Fibroblast of pulmonary artery (primary cell): ENCODE results near the gene RGS14.

Source experiments
- DNase-seq: peaks from one replicate; pipeline ENCODE4 v3.0.0-alpha.2; 2010; ENCODE audit warnings: low read depth
- H3K4me3 ChIP-seq: replicated peaks from 2 replicates; pipeline ENCODE4 v1.5.1; 2011; ENCODE audit warnings: low read depth, mild to moderate bottlenecking, control low read depth, low read length, moderate library complexity
- CTCF ChIP-seq: IDR thresholded peaks from 2 replicates; pipeline ENCODE4 v1.5.1; 2011; ENCODE audit warnings: mild to moderate bottlenecking, control low read depth, low read length, inconsistent platforms; ENCODE audit errors: missing control alignments

The RGS14 gene

GRCh38 chr5:177399997-177400868, 42.5 kb downstream of the RGS14 start, which contains the start of gene PFN3:
Gene PFN3, minus strand, starts transcription at chr5:177400661. Its CDS starts 85 bp downstream, at chr5:177400576.
- no peak for TF ChIP-seq CTCF
- DNase-seq = peak; percentile 39
- H3K4me3 ChIP-seq = no peak within 1 kb of the TSS

DNA sequence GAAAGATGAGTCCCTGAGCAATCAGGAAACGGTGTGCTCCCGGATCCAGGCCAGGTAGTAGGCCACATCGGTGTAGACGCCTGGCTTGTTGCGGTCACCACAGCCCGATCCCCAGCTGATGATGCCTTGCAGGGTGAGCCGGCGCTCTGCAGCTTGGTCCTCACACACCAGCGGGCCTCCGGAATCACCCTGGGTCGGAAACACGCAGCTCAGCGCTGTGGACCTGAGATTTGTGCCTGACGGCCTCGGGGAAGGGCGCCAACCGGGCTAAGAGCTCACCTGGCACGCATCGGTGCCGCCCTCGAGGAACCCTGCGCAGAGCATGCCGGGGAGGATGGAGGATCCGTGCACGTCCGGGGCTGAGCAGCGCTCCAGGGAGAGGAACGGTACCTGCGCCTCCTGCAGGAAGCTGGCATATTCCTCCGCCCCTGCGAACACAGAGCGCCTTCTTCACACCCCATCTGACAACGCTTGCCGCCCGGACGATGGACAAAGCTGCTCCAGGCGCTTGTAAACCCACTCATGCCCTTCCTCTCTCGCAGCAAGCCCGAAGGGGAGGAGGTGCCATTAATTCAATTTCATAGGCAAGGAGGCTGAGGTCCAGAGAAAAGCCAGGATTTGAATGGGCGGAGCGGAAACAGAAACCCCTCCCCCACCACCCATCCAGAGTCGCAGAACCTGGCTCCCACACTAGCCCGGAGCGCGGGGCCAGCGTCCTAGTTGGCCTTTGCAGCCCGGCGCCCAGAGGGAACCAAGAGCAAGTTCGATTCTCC, 44.7 kb downstream of the RGS14 start:
- DNase-seq = peak; percentile 57
- H3K4me3 ChIP-seq = no peak overlapping the region

GRCh38 chr5:177403102-177403791, 45.5 kb downstream of the RGS14 start:
- DNase-seq = no peak
- H3K4me3 ChIP-seq = peak overlapping the region; percentile 56
- TF ChIP-seq CTCF = no peak

More for the DNA sequence above, 44.7 kb downstream of the RGS14 start:
- peak; percentile 47 for TF ChIP-seq CTCF

DNA sequence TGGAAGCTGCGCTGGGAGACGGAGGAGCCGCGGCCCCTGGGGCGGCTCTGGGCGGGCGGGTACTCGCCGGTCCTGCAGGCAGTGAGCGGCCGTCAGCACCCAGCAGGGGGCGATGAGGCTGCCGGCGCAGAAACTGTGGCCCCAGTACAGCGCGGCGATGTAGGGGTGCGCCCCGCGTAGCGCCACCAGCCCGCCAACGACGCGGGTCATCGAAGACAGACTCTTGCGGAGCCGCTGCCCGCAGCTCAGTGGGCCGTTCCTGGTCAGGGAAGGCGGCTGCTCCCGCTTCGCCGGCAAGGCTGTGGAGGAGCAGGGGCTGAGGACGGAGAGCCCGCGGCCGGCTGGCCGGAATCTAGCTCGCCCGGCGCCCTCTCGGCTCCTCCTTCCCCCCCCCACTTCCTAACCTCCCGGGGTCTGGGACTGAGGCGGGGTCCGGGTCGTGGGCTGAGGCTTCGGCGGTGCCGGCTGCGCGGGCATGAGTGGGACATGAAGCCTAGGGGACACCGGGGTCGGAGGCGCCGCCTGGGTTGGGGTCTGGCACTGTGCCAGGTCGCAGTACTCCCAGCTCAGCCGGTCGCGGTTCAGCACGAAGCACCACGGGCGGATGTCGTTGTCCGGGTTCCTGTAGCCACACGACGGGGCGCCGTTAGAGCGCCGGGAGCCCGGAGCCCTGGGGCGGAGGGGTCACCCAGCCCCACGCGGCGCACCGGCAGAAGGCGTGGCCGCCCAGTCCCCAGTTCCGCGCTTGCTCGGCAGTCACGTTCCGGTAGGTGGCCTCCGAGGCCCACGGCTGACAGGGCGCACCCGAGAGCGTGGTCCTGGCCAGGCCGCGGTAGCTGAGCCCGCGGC, 46.3 kb downstream of the RGS14 start:
- H3K4me3 ChIP-seq = peak overlapping the region; percentile 56
- peak; percentile 53 for TF ChIP-seq CTCF
- peak; percentile 81 for DNase-seq

- peak overlapping the region; percentile 56 for H3K4me3 ChIP-seq
- TF ChIP-seq CTCF = no peak
Measured at GRCh38 chr5:177404641-177405179, 47.0 kb downstream of the RGS14 start.

DNA sequence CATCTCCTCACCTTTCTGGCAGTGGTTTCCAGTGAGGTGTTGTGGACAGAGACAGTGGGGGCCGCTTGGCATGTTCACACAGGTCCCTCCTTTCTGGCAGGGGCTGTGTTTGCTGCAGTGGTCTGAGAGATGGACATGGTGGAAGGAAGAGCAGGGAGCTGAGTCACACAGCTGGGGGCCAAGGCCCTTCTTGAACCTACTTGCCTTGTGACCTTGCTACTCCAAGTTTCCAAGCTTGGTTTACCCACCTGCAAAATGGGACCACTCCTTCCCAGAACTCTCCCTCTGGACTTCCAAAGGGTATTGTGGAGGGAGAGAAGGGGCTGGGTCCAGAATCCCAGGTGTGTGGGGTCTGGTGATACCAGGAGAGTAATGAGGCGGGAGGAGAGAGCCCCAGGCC, 47.6 kb downstream of the RGS14 start:
- no peak overlapping the region for H3K4me3 ChIP-seq
- TF ChIP-seq CTCF = no peak
- no peak for DNase-seq

More at GRCh38 chr5:177404641-177405179, 47.0 kb downstream of the RGS14 start:
- DNase-seq = no peak
